PC-9 (cell line): ENCODE measurements around the gene KLHL40.

ENCODE experiments used
- EZH2 ChIP-seq: fragments of 200-600 bp; sonication (generic); IDR thresholded peaks from 2 replicates; pipeline ENCODE4 v1.8.0; 2017; ENCODE audit warnings: antibody characterized with exemption, low read depth
- TF ChIP-seq, protein P1 (sequence below): fragments of 200-600 bp; sonication (generic); conservative IDR thresholded peaks from 2 replicates; pipeline ENCODE4 v1.6.1; 2017; ENCODE audit warnings: mixed run types, antibody characterized with exemption, mild to moderate bottlenecking, moderate library complexity

- TF ChIP-seq, protein P1, sequence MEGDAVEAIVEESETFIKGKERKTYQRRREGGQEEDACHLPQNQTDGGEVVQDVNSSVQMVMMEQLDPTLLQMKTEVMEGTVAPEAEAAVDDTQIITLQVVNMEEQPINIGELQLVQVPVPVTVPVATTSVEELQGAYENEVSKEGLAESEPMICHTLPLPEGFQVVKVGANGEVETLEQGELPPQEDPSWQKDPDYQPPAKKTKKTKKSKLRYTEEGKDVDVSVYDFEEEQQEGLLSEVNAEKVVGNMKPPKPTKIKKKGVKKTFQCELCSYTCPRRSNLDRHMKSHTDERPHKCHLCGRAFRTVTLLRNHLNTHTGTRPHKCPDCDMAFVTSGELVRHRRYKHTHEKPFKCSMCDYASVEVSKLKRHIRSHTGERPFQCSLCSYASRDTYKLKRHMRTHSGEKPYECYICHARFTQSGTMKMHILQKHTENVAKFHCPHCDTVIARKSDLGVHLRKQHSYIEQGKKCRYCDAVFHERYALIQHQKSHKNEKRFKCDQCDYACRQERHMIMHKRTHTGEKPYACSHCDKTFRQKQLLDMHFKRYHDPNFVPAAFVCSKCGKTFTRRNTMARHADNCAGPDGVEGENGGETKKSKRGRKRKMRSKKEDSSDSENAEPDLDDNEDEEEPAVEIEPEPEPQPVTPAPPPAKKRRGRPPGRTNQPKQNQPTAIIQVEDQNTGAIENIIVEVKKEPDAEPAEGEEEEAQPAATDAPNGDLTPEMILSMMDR: no peak
- no peak for TF ChIP-seq EZH2
These were observed 36.4 kb downstream of the KLHL40 start for GRCh38 chr3:42721690-42722089.
